Measurements from ENCODE around the gene PGAM1. TPM values are rescaled to one million over a fixed set of nuclear protein-coding genes. Genes with fewer than 3 reads are reported as not detected.

Gene PGAM1
- polyA plus RNA-seq, 1 donor from 2014 or later: 195 TPM

DNA sequence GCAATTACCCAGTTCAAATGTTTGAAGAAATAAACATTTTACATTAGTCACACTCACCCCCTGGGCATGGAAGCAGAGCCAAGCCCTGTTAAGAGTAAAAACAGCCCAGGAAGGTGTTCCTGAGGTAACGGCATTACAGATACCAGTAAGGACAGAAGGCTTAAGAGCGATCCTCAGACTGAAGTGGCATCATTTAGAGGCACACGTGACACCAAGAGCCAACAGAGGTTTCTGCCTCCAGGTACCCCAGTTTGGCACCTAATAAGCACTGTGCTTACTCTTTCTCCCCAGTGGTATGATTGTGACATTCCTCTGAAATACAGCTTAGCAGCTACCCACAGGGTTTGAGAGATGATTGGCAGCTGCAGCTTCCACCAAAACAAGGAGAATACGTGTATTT, 55.1 kb downstream of the PGAM1 start (continued):
- TF ChIP-seq SMC3 (conservative IDR thresholded peaks at IDR 0.05; ENCODE audit: poor library complexity) (no peak), EP300 (conservative IDR thresholded peaks at IDR 0.05; ENCODE audit: poor library complexity, severe bottlenecking) (no peak)

DNA sequence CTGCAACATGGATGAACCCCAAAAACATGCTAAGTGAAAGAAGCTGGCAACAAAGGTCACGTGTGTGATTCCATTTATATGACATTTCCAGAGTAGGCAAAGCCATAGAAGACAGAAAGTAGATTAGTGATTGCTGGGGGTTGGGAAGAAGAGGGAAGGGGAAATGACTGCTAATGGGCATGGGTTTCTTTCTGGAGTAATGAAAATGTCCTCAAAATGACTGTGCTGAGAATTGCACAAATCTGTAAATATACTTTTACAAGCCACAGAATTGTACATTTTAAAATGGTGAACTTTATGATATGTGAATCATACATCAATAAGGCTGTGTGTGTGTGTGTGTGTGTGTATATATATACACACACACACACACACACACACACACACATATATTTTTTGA, 56.4 kb downstream of the PGAM1 start:
- H3K9ac ChIP-seq (ENCODE audit: low read length): no peak overlapping the region
- TF ChIP-seq, protein P1, sequence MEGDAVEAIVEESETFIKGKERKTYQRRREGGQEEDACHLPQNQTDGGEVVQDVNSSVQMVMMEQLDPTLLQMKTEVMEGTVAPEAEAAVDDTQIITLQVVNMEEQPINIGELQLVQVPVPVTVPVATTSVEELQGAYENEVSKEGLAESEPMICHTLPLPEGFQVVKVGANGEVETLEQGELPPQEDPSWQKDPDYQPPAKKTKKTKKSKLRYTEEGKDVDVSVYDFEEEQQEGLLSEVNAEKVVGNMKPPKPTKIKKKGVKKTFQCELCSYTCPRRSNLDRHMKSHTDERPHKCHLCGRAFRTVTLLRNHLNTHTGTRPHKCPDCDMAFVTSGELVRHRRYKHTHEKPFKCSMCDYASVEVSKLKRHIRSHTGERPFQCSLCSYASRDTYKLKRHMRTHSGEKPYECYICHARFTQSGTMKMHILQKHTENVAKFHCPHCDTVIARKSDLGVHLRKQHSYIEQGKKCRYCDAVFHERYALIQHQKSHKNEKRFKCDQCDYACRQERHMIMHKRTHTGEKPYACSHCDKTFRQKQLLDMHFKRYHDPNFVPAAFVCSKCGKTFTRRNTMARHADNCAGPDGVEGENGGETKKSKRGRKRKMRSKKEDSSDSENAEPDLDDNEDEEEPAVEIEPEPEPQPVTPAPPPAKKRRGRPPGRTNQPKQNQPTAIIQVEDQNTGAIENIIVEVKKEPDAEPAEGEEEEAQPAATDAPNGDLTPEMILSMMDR (IDR thresholded peaks at IDR 0.05; ENCODE audit: poor library complexity, severe bottlenecking): no peak
- no peak for TF ChIP-seq SMC3 (conservative IDR thresholded peaks at IDR 0.05; ENCODE audit: poor library complexity)
- H4K20me1 ChIP-seq (ENCODE audit: insufficient read depth): no peaks in the 10 kb centered on the region
- H3K4me2 ChIP-seq (ENCODE audit: low read length): no peak overlapping the region
- no peaks in the 10 kb centered on the region for H3F3A ChIP-seq (ENCODE audit: insufficient read depth, low read length, poor library complexity, severe bottlenecking)
- no peaks in the 10 kb centered on the region for H3K27me3 ChIP-seq (ENCODE audit: insufficient read depth, low read depth, low read length)
- peaks cover 8% of the 10 kb centered on the region for H3K36me3 ChIP-seq (ENCODE audit: insufficient read depth, low read length)
- H3K9me3 ChIP-seq (ENCODE audit: low read length): no peaks in the 10 kb centered on the region
- H2AFZ ChIP-seq (ENCODE audit: low read depth, low read length): no peak overlapping the region
- H3K9me2 ChIP-seq (ENCODE audit: insufficient read depth, low read length): no peaks in the 10 kb centered on the region
- no peak overlapping the region for H3K4me3 ChIP-seq (ENCODE audit: low read length)
- no peak overlapping the region for H3K27ac ChIP-seq (ENCODE audit: low read length)
- no peaks in the 10 kb centered on the region for H3K79me2 ChIP-seq (replicated peaks; ENCODE audit: insufficient read depth, low read length)

Small RNAs within 50 kb of the gene (small RNA-seq; reads per million reads assigned to genes)
- gene RF00019: 0 to 1.2 (median 0) reads per million in 3 experiments

Other genes starting within 250 kb of the PGAM1 start
- 9.5 and 13.5 TPM in 2 replicates for gene SLIT1, start 240.2 kb upstream of the PGAM1 start, polyA plus RNA-seq
- gene ARHGAP19, start 133.6 kb upstream of the PGAM1 start, polyA plus RNA-seq: 5.2 and 8.3 TPM in 2 replicates
- gene FRAT1, start 106.9 kb upstream of the PGAM1 start, polyA plus RNA-seq: 10.8 and 12.1 TPM in 2 replicates
- gene FRAT2, start 91.5 kb upstream of the PGAM1 start, polyA plus RNA-seq: 13.9 and 18.5 TPM in 2 replicates
- 9.7 and 12.1 TPM in 2 replicates for gene RRP12, start 24.9 kb upstream of the PGAM1 start, polyA plus RNA-seq
- 33.5 and 44.6 TPM in 2 replicates for gene EXOSC1, start 19.8 kb downstream of the PGAM1 start, polyA plus RNA-seq
- gene ZDHHC16, start 20.0 kb downstream of the PGAM1 start, polyA plus RNA-seq: 31.0 and 34.3 TPM in 2 replicates
- 49.8 and 54.1 TPM in 2 replicates for gene MMS19, start 72.2 kb downstream of the PGAM1 start, polyA plus RNA-seq
- 2.8 and 3.3 TPM in 2 replicates for gene UBTD1, start 72.7 kb downstream of the PGAM1 start, polyA plus RNA-seq
- gene ANKRD2, start 146.6 kb downstream of the PGAM1 start, polyA plus RNA-seq: not detected in 2 replicates
- not detected in 2 replicates for gene HOGA1, start 158.2 kb downstream of the PGAM1 start, polyA plus RNA-seq
- gene C10orf62, start 163.5 kb downstream of the PGAM1 start, polyA plus RNA-seq: not detected in 2 replicates
- 64.7 and 81.3 TPM in 2 replicates for gene MORN4, start 207.3 kb downstream of the PGAM1 start, polyA plus RNA-seq
- 14.4 and 17.8 TPM in 2 replicates for gene PI4K2A, start 214.5 kb downstream of the PGAM1 start, polyA plus RNA-seq

All from neural cell (in vitro differentiated cells).